IMR-90 (cell line): ENCODE data around the gene LHPP. TPM values are rescaled to one million over a fixed set of nuclear protein-coding genes. Genes with fewer than 3 reads are reported as not detected.

ENCODE experiments used
- ATAC-seq: fragments of 200-7000 bp; cut with Tn5 transposase; 2 replicates; pipeline ENCODE4 v1.9.1; 2020; ENCODE audit warnings: low read depth, mild to moderate bottlenecking, moderate library complexity
- BruUV-seq: library from RNA; stranded (reverse); fragments of 400-500 nt; replicated peaks from 2 replicates; lab custom pipeline; 2021; lab: Mats Ljungman, UMichigan
- CTCF ChIA-PET: fragments of 300-600 bp; formaldehyde crosslinking; extraction: SDS; loops from one replicate; lab custom pipeline; 2021; ENCODE audit warnings: antibody characterized with exemption; lab: Yijun Ruan, JAX
- POLR2A ChIA-PET: fragments of 300-600 bp; sonication (Branson Sonifier 250); formaldehyde crosslinking; loops from one replicate; lab custom pipeline; 2022; ENCODE audit warnings: antibody characterized with exemption; ENCODE audit not compliant: unreplicated experiment; lab: Charles Lee
- DNase-seq: peaks from one replicate; pipeline ENCODE4 v3.0.0; 2013
- H2AFZ ChIP-seq: replicated peaks from 2 replicates; pipeline ENCODE3; 2013; ENCODE audit warnings: low read length, mild to moderate bottlenecking; ENCODE audit not compliant: poor library complexity
- H2AK5ac ChIP-seq: 2 replicates; pipeline ENCODE4 v1.6.1; 2013; ENCODE audit warnings: low read depth, low read length, inconsistent platforms
- H2AK9ac ChIP-seq: replicated peaks from 2 replicates; pipeline ENCODE3; 2013; ENCODE audit warnings: mild to moderate bottlenecking, low read depth, low read length, moderate library complexity; ENCODE audit not compliant: poor library complexity
- H2BK120ac ChIP-seq: 2 replicates; pipeline ENCODE4 v1.6.1; 2013; ENCODE audit warnings: low read depth, low read length, inconsistent platforms
- H2BK15ac ChIP-seq: 3 replicates; pipeline ENCODE4 v1.6.1; 2013; ENCODE audit warnings: low read depth, low read length, inconsistent platforms
- H2BK20ac ChIP-seq: 2 replicates; pipeline ENCODE4 v1.6.1; 2013; ENCODE audit warnings: low read depth, mild to moderate bottlenecking, inconsistent platforms, low read length, moderate library complexity
- H2BK5ac ChIP-seq: 2 replicates; pipeline ENCODE4 v1.6.1; 2013; ENCODE audit warnings: mild to moderate bottlenecking, low read depth, low read length, inconsistent platforms; ENCODE audit not compliant: poor library complexity, severe bottlenecking
- H3K14ac ChIP-seq: replicated peaks from 2 replicates; pipeline ENCODE4 v1.6.1; 2013; ENCODE audit warnings: low read depth, low read length, inconsistent platforms
- H3K18ac ChIP-seq: 2 replicates; pipeline ENCODE4 v1.6.1; 2013; ENCODE audit warnings: low read depth, low read length, control low read depth
- H3K23ac ChIP-seq: 2 replicates; pipeline ENCODE4 v1.6.1; 2013; ENCODE audit warnings: low read depth, low read length, inconsistent platforms
- H3K27ac ChIP-seq: 2 replicates; pipeline ENCODE4 v1.5.1; 2013; ENCODE audit warnings: mild to moderate bottlenecking, control low read depth, low read length; ENCODE audit not compliant: insufficient read depth
- H3K27me3 ChIP-seq: 2 replicates; pipeline ENCODE4 v1.6.1; 2013; ENCODE audit warnings: low read length; ENCODE audit not compliant: control insufficient read depth, insufficient read depth
- H3K36me3 ChIP-seq: 2 replicates; pipeline ENCODE4 v1.6.1; 2013; ENCODE audit warnings: low read length, mixed read lengths; ENCODE audit not compliant: control insufficient read depth, insufficient read depth
- H3K4ac ChIP-seq: 2 replicates; pipeline ENCODE4 v1.6.1; 2013; ENCODE audit warnings: low read depth, low read length, inconsistent platforms
- H3K4me1 ChIP-seq: 2 replicates; pipeline ENCODE4 v1.6.1; 2013; ENCODE audit warnings: low read length, mixed read lengths; ENCODE audit not compliant: control insufficient read depth, insufficient read depth
- H3K4me2 ChIP-seq: 2 replicates; pipeline ENCODE4 v1.6.1; 2013; ENCODE audit warnings: low read depth, mild to moderate bottlenecking, control low read depth, low read length, moderate library complexity
- H3K4me3 ChIP-seq: 2 replicates; pipeline ENCODE4 v1.5.1; 2013; ENCODE audit warnings: low read depth, mild to moderate bottlenecking, control low read depth, low read length, moderate library complexity; ENCODE audit not compliant: insufficient read depth
- H3K56ac ChIP-seq: 2 replicates; pipeline ENCODE4 v1.6.1; 2013; ENCODE audit warnings: low read length, inconsistent platforms; ENCODE audit not compliant: insufficient read depth; ENCODE audit errors: extremely low read depth
- H3K79me1 ChIP-seq, 2 experiments: 2 replicates each; pipeline ENCODE4 v1.6.1; 2013; ENCODE audit warnings: low read length in 2 of 2, inconsistent platforms in 1 of 2, low read depth in 1 of 2
- H3K9ac ChIP-seq: 2 replicates; pipeline ENCODE4 v1.6.1; 2013; ENCODE audit warnings: low read depth, low read length, control low read depth
- H3K9me1 ChIP-seq: 2 replicates; pipeline ENCODE4 v1.6.1; 2013; ENCODE audit warnings: low read length, inconsistent platforms; ENCODE audit not compliant: insufficient read depth
- H3K9me3 ChIP-seq: 2 replicates; pipeline ENCODE4 v1.6.1; 2013; ENCODE audit warnings: low read length; ENCODE audit not compliant: control insufficient read depth, insufficient read depth
- H4K20me1 ChIP-seq: 2 replicates; pipeline ENCODE4 v1.6.1; 2013; ENCODE audit warnings: low read length, inconsistent platforms; ENCODE audit not compliant: insufficient read depth
- H4K5ac ChIP-seq: 2 replicates; pipeline ENCODE4 v1.6.1; 2013; ENCODE audit warnings: mild to moderate bottlenecking, low read depth, low read length, control low read depth
- H4K8ac ChIP-seq, 2 experiments: 2 replicates each; pipeline ENCODE4 v1.6.1; 2013; ENCODE audit warnings: low read depth in 2 of 2, low read length in 2 of 2, control low read depth in 1 of 2, inconsistent platforms in 1 of 2
- H4K91ac ChIP-seq: 2 replicates; pipeline ENCODE4 v1.6.1; 2013; ENCODE audit warnings: low read depth, low read length, inconsistent platforms; ENCODE audit not compliant: insufficient read depth
- BHLHE40 ChIP-seq: fragments of 150-350 bp; IDR thresholded peaks from 2 replicates; pipeline ENCODE4 v1.6.1; 2016; ENCODE audit warnings: mild to moderate bottlenecking, low read depth, low read length
- CEBPB ChIP-seq: IDR thresholded peaks from 2 replicates; pipeline ENCODE4 v1.6.1; 2012; ENCODE audit warnings: low read depth, low read length, improper control_type of control experiment
- CHD1 ChIP-seq: IDR thresholded peaks from 2 replicates; pipeline ENCODE4 v1.6.1; 2012; ENCODE audit warnings: low read depth, low read length, improper control_type of control experiment
- FOS ChIP-seq: fragments of 150-350 bp; IDR thresholded peaks from 2 replicates; pipeline ENCODE4 v1.6.1; 2016; ENCODE audit warnings: low read depth, low read length
- MAFK ChIP-seq: IDR thresholded peaks from 2 replicates; pipeline ENCODE4 v1.6.1; 2012; ENCODE audit warnings: low read depth, low read length, improper control_type of control experiment
- NFE2L2 ChIP-seq: fragments of 150-350 bp; IDR thresholded peaks from 2 replicates; pipeline ENCODE4 v1.6.1; 2016; ENCODE audit warnings: low read depth, mild to moderate bottlenecking, low read length
- POLR2A ChIP-seq: IDR thresholded peaks from 2 replicates; pipeline ENCODE4 v1.6.1; 2012; ENCODE audit warnings: mild to moderate bottlenecking, low read depth, low read length
- RAD21 ChIP-seq: IDR thresholded peaks from 2 replicates; pipeline ENCODE4 v1.6.1; 2012; ENCODE audit warnings: low read length, improper control_type of control experiment
- RCOR1 ChIP-seq: IDR thresholded peaks from 2 replicates; pipeline ENCODE4 v1.6.1; 2012; ENCODE audit warnings: mild to moderate bottlenecking, low read length, improper control_type of control experiment; ENCODE audit not compliant: insufficient replicate concordance
- RFX5 ChIP-seq: IDR thresholded peaks from 2 replicates; pipeline ENCODE4 v1.8.0; 2012; ENCODE audit warnings: low read depth, mild to moderate bottlenecking, low read length, moderate library complexity
- SMC3 ChIP-seq: fragments of 150-350 bp; IDR thresholded peaks from 2 replicates; pipeline ENCODE4 v1.6.1; 2016; ENCODE audit warnings: low read depth, mild to moderate bottlenecking, antibody characterized with exemption, low read length, moderate library complexity
- WGBS, 2 experiments: methylation state at CpG; one replicate each; pipeline versions ENCODE4 v1.1.5 to v1.1.7; 2013; ENCODE audit warnings: missing lambda C conversion rate in 2 of 2; ENCODE audit not compliant: insufficient read length in 1 of 2; ENCODE audit errors: extremely low coverage in 2 of 2; 5-methylcytosine and 5-hydroxymethylcytosine counted together
- dilution Hi-C: fragments of 300-500 bp; cut with HindIII; formaldehyde crosslinking; loops from one replicate; pipeline ENCODE4 v1.14.3; 2018; ENCODE audit warnings: low sequenced_read_pairs; ENCODE audit not compliant: unreplicated experiment
- in situ Hi-C: fragments of 300-500 bp; cut with MboI; formaldehyde crosslinking; loops from 3 replicates; pipeline ENCODE4 v1.14.3; 2019; ENCODE audit warnings: low sequenced_read_pairs, inconsistent platforms, mixed read lengths
- intact Hi-C: fragments of 100-400 bp; cut with micrococcal nuclease; formaldehyde crosslinking; loops from 2 replicates; pipeline ENCODE4 v1.10.0; 2022
- polyA plus RNA-seq, 3 experiments: library from polyadenylated mRNA; depleted of rRNA; stranded (reverse); fragments of >200 nt; gene quantifications; 2 replicates each; pipeline ENCODE4 v1.2.3, GENCODE V29; 2012; ENCODE audit warnings: low replicate concordance in 1 of 3
- total RNA-seq: library from RNA; depleted of rRNA; stranded (reverse); fragments of >200 nt; gene quantifications from 2 replicates; pipeline ENCODE4 v1.2.3, GENCODE V29; 2012
- TF ChIP-seq, protein P1 (sequence below): conservative IDR thresholded peaks from 2 replicates; pipeline ENCODE4 v1.5.1; 2012; ENCODE audit warnings: mild to moderate bottlenecking, low read depth, low read length, improper control_type of control experiment
- TF ChIP-seq, protein P2 (sequence below): fragments of 150-350 bp; IDR thresholded peaks from 2 replicates; pipeline ENCODE4 v1.6.1; 2016; ENCODE audit warnings: low read depth, mild to moderate bottlenecking, low read length, moderate library complexity, borderline replicate concordance

LHPP gene
- total and polyA plus RNA-seq, 2 of the 4 experiments (the other 2 are of a cell fraction): 2.7 to 8.3 TPM

DNA sequence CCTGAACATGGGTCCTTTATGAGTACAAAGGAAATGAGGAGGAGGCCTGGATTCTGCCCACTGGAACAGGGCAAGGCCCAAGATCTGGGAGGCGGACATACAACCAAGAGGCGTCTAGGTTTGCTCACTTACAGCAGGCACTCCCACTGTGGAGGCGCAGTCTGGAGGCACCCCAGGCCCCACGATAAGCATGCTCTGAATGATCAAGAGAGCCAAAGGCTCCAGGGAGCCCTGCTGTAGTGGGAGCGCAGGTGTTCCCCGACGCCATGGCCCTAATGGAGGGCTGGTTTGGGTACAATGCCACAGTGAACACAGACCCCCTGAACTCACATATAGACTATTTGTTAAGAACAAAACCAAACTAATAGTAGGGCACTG lies 194.5 kb downstream of the LHPP start:
- Histone ChIP-seq H2BK5ac (no peak overlapping the region), H3K4me1 (no peaks in the 10 kb centered on the region), H2BK120ac (no peak overlapping the region), H4K20me1 (peaks cover 9% of the 10 kb centered on the region), H3K9me1 (peaks cover 10% of the 10 kb centered on the region), H2AK5ac (no peak overlapping the region), H2AFZ (no peak overlapping the region), H3K4me3 (no peak overlapping the region), H4K8ac (no peak overlapping the region), H2BK20ac (no peak overlapping the region), H2BK15ac (no peak overlapping the region), H3K4ac (no peak overlapping the region), H3K9ac (no peak overlapping the region), H2AK9ac (no peak overlapping the region), H3K27me3 (no peaks in the 10 kb centered on the region), H3K56ac (no peak overlapping the region), H3K36me3 (no peaks in the 10 kb centered on the region), H3K4me2 (no peak overlapping the region), H3K14ac (no peak overlapping the region), H4K5ac (no peak overlapping the region), H3K9me3 (no peaks in the 10 kb centered on the region), H3K23ac (no peak overlapping the region), H3K27ac (no peak overlapping the region), H3K18ac (no peak overlapping the region), H4K91ac (no peak overlapping the region), H3K79me1 (no peaks in the 10 kb centered on the region; a peak in 1 of 4 replicates)
- POLR2A ChIA-PET: no interaction called here
- DNase-seq (no peak), ATAC-seq (no peak)
- in situ Hi-C loops: no loop called here
- intact Hi-C loops: no loop called here
- dilution Hi-C loops: no loop called here
- no TSS peak for BruUV-seq
- TF ChIP-seq FOS: no peak
- TF ChIP-seq CHD1: no peak
- TF ChIP-seq CEBPB: no peak
- no peak for TF ChIP-seq RFX5
- no peak for TF ChIP-seq RAD21
- TF ChIP-seq, protein P1, sequence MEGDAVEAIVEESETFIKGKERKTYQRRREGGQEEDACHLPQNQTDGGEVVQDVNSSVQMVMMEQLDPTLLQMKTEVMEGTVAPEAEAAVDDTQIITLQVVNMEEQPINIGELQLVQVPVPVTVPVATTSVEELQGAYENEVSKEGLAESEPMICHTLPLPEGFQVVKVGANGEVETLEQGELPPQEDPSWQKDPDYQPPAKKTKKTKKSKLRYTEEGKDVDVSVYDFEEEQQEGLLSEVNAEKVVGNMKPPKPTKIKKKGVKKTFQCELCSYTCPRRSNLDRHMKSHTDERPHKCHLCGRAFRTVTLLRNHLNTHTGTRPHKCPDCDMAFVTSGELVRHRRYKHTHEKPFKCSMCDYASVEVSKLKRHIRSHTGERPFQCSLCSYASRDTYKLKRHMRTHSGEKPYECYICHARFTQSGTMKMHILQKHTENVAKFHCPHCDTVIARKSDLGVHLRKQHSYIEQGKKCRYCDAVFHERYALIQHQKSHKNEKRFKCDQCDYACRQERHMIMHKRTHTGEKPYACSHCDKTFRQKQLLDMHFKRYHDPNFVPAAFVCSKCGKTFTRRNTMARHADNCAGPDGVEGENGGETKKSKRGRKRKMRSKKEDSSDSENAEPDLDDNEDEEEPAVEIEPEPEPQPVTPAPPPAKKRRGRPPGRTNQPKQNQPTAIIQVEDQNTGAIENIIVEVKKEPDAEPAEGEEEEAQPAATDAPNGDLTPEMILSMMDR: no peak
- TF ChIP-seq, protein P2, sequence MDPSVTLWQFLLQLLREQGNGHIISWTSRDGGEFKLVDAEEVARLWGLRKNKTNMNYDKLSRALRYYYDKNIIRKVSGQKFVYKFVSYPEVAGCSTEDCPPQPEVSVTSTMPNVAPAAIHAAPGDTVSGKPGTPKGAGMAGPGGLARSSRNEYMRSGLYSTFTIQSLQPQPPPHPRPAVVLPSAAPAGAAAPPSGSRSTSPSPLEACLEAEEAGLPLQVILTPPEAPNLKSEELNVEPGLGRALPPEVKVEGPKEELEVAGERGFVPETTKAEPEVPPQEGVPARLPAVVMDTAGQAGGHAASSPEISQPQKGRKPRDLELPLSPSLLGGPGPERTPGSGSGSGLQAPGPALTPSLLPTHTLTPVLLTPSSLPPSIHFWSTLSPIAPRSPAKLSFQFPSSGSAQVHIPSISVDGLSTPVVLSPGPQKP: no peak
- no peak for TF ChIP-seq SMC3
- no peak for TF ChIP-seq POLR2A
- no peak for TF ChIP-seq NFE2L2
- no peak for TF ChIP-seq RCOR1
- no peak for TF ChIP-seq MAFK
- TF ChIP-seq BHLHE40: no peak
- CTCF ChIA-PET: interaction anchor here (0.9 kb wide), 1 partner anchor 8 kb away, joined by 3 read pairs; no protein-coding TSS in a partner anchor
- WGBS, 2 experiments: 100% methylated on average over 1 of the region's 7 CpGs; no CpG with 5 or more reads in 1 of the 2 experiments
